GM12878 (cell line): Measurements from ENCODE around the gene HSPA12A. TPM values are rescaled to one million over a fixed set of nuclear protein-coding genes. Genes with fewer than 3 reads are reported as not detected.

Experiments used
- ATAC-seq: fragments of 200-7000 bp; cut with Tn5 transposase; 3 replicates; pipeline ENCODE4 v1.9.1; 2020; ENCODE audit warnings: mild to moderate bottlenecking, moderate library complexity
- BruUV-seq: library from RNA; stranded (reverse); fragments of 400-500 nt; replicated peaks from 2 replicates; lab custom pipeline; 2021; lab: Mats Ljungman, UMichigan
- CTCF ChIA-PET: fragments of 300-600 bp; sonication (Branson Sonifier 250); formaldehyde crosslinking; extraction: SDS; loops from one replicate; lab custom pipeline; 2021; ENCODE audit warnings: inconsistent platforms; lab: Yijun Ruan, JAX
- POLR2A ChIA-PET: fragments of 350-600 bp; formaldehyde crosslinking; extraction: SDS; loops from one replicate; lab custom pipeline; 2021; ENCODE audit warnings: inconsistent platforms; lab: Charles Lee
- RAD21 ChIA-PET: fragments of 300-600 bp; sonication (Branson Sonifier 250); formaldehyde crosslinking; loops from one replicate; lab custom pipeline; 2023; ENCODE audit warnings: antibody characterized with exemption; ENCODE audit not compliant: unreplicated experiment; lab: Charles Lee
- SMC1A ChIA-PET: fragments of 300-600 bp; sonication (Branson Sonifier 250); formaldehyde crosslinking; loops from one replicate; lab custom pipeline; 2023; ENCODE audit not compliant: unreplicated experiment, uncharacterized antibody; lab: Charles Lee
- DNase-seq: peaks from one replicate; pipeline ENCODE4 v3.0.0-alpha.2; 2011; ENCODE audit warnings: low read depth, low spot score
- FAIRE-seq: peaks from 3 replicates; lab custom pipeline; 2011; peaks lifted over from hg19 to GRCh38; lab: Jason Lieb, UNC
- H2AFZ ChIP-seq: 2 replicates; pipeline ENCODE4 v1.6.0; 2011; ENCODE audit warnings: low read depth, low read length, control low read depth; ENCODE audit not compliant: control insufficient read depth
- H3K27ac ChIP-seq: 2 replicates; pipeline ENCODE4 v1.5.1; 2011; ENCODE audit warnings: control low read depth; ENCODE audit not compliant: control insufficient read depth, insufficient read depth
- H3K27me3 ChIP-seq, 2 experiments: replicated peaks in 1 of 2; 2 replicates each; pipeline versions ENCODE4 v1.6.0 to v1.6.1; 2011; ENCODE audit warnings: low read length in 1 of 2; ENCODE audit not compliant: control insufficient read depth in 2 of 2, insufficient read depth in 2 of 2
- H3K36me3 ChIP-seq, 2 experiments: 2 replicates each; pipeline ENCODE4 v1.5.1; 2011; ENCODE audit warnings: low read length in 1 of 2; ENCODE audit not compliant: control insufficient read depth in 2 of 2, insufficient read depth in 2 of 2
- H3K4me1 ChIP-seq: 2 replicates; pipeline ENCODE4 v1.6.1; 2011; ENCODE audit warnings: mild to moderate bottlenecking, low read length, moderate library complexity, mixed read lengths; ENCODE audit not compliant: control insufficient read depth, insufficient read depth
- H3K4me2 ChIP-seq: 2 replicates; pipeline ENCODE4 v1.6.0; 2011; ENCODE audit warnings: control low read depth; ENCODE audit not compliant: control insufficient read depth, insufficient read depth
- H3K4me3 ChIP-seq: fragments of 200-600 bp; sonication (generic); 2 replicates; pipeline ENCODE4 v1.5.1; 2016
- H3K79me2 ChIP-seq: 2 replicates; pipeline ENCODE4 v1.6.0; 2011; ENCODE audit warnings: low read length; ENCODE audit not compliant: control insufficient read depth, insufficient read depth
- H3K9ac ChIP-seq: 2 replicates; pipeline ENCODE4 v1.8.0; 2011; ENCODE audit warnings: low read length, control low read depth, mixed read lengths; ENCODE audit not compliant: control insufficient read depth, insufficient read depth
- H3K9me3 ChIP-seq: replicated peaks from 3 replicates; pipeline ENCODE4 v1.5.1; 2011; ENCODE audit warnings: mild to moderate bottlenecking, low read length; ENCODE audit not compliant: control insufficient read depth, insufficient read depth
- H4K20me1 ChIP-seq: 2 replicates; pipeline ENCODE4 v1.6.0; 2011; ENCODE audit not compliant: control insufficient read depth, insufficient read depth
- ESRRA ChIP-seq: IDR thresholded peaks from 2 replicates; pipeline ENCODE4 v1.6.1; 2012; ENCODE audit warnings: mild to moderate bottlenecking, low read length, improper control_type of control experiment
- IRF5 ChIP-seq: fragments of 450-650 bp; IDR thresholded peaks from 2 replicates; pipeline ENCODE4 v1.6.1; 2017; ENCODE audit warnings: borderline replicate concordance
- NBN ChIP-seq: fragments of 450-650 bp; IDR thresholded peaks from 2 replicates; pipeline ENCODE4 v1.6.1; 2016
- NR2C1 ChIP-seq: fragments of 450-650 bp; IDR thresholded peaks from 2 replicates; pipeline ENCODE4 v1.6.1; 2017; ENCODE audit warnings: antibody characterized with exemption, mild to moderate bottlenecking, moderate library complexity
- RUNX3 ChIP-seq: IDR thresholded peaks from 2 replicates; pipeline ENCODE4 v1.6.1; 2012; ENCODE audit warnings: low read length, inconsistent platforms
- SUZ12 ChIP-seq: fragments of 200-600 bp; sonication (generic); IDR thresholded peaks from one replicate; pipeline ENCODE4 v1.6.1; 2018; ENCODE audit warnings: antibody characterized with exemption, mild to moderate bottlenecking; ENCODE audit not compliant: unreplicated experiment
- TCF3 ChIP-seq: IDR thresholded peaks from 2 replicates; pipeline ENCODE4 v1.6.1; 2012; ENCODE audit warnings: low read depth, mild to moderate bottlenecking, low read length, borderline replicate concordance; ENCODE audit not compliant: insufficient read depth
- ZNF217 ChIP-seq: fragments of 450-650 bp; IDR thresholded peaks from 2 replicates; pipeline ENCODE4 v1.6.1; 2017; ENCODE audit warnings: antibody characterized with exemption, mild to moderate bottlenecking
- WGBS: methylation state at CpG from one replicate; pipeline ENCODE4 v1.1.6; 2016; ENCODE audit warnings: low lambda C conversion rate; ENCODE audit not compliant: insufficient replicate concordance, insufficient coverage; ENCODE audit errors: missing lambda C conversion rate; 5-methylcytosine and 5-hydroxymethylcytosine counted together
- in situ Hi-C: fragments of 300-500 bp; cut with MboI; formaldehyde crosslinking; loops from 9 replicates; pipeline ENCODE4 v1.14.3; 2018; ENCODE audit warnings: mixed read lengths
- intact Hi-C: fragments of 100-400 bp; cut with micrococcal nuclease; formaldehyde crosslinking; loops from one replicate; pipeline ENCODE4 v1.14.2; 2022; ENCODE audit not compliant: unreplicated experiment
- polyA plus RNA-seq, 11 experiments: library from polyadenylated mRNA; depleted of rRNA in 4 of 11; unstranded in 6 of 11; stranded (reverse) in 5 of 11; fragments of >200 nt; fragmentation: Nextera tagmentation in 4 of 11; fragmentation: Illumina TruSeq in 1 of 11; extraction: Ambion mirVana in 4 of 11; extraction: Trizol in 1 of 11; gene quantifications; 1 replicate in 1 of 11; 2 replicates in 10 of 11; pipeline versions ENCODE4 v1.2.1 to v1.2.3, GENCODE V29; 2011 to 2016; ENCODE audit warnings: inconsistent platforms in 2 of 11, missing spikeins in 2 of 11, low read depth in 1 of 11
- total RNA-seq, 4 experiments: library from RNA; depleted of rRNA in 3 of 4; stranded (reverse); fragments of >200 nt in 3 of 4; fragmentation: Illumina TruSeq in 1 of 4; extraction: Trizol in 1 of 4; gene quantifications; 2 replicates each; pipeline versions ENCODE4 v1.2.1 to v1.2.3, GENCODE V29; 2013 to 2021

Gene HSPA12A
- total and polyA plus RNA-seq, 10 of the 15 experiments (the other 5 are each of a cell fraction or from before 2014, with no cell fraction given) = 0.90 to 20.2 (median 2.8) TPM

GRCh38 chr10:116743266-116744064, 1.1 kb upstream of the HSPA12A start:
- no peak overlapping the region for H3K4me3 ChIP-seq
- 54% methylated on average over 24 of the region's 24 CpGs for WGBS
- TF ChIP-seq ZNF217 = no peak
- TF ChIP-seq NBN = no peak
- no peak overlapping the region for H3K27ac ChIP-seq
- peaks cover 2 to 4% of the 10 kb centered on the region in 2 experiments for H3K27me3 ChIP-seq
- H3K9me3 ChIP-seq = no peaks in the 10 kb centered on the region
- in situ Hi-C loops (no loop called here), intact Hi-C loops (no loop called here)
- H3K79me2 ChIP-seq = no peaks in the 10 kb centered on the region
- ATAC-seq = no peak
- no peak for DNase-seq
- H4K20me1 ChIP-seq = no peaks in the 10 kb centered on the region
- ChIA-PET SMC1A (no interaction called here), POLR2A (no interaction called here), RAD21 (no interaction called here), CTCF (no interaction called here)
- no peaks in the 10 kb centered on the region for H3K36me3 ChIP-seq
- no TSS peak for BruUV-seq
- no peak for FAIRE-seq
- H2AFZ ChIP-seq = no peak overlapping the region
- H3K4me1 ChIP-seq = no peaks in the 10 kb centered on the region
- no peak overlapping the region for H3K9ac ChIP-seq
- H3K4me2 ChIP-seq = no peak overlapping the region; the same call in 1 of the 2 replicates

- in situ Hi-C loops = no loop called here
- H3K79me2 ChIP-seq = no peaks in the 10 kb centered on the region
- no peak overlapping the region for H3K27ac ChIP-seq
- peak overlapping the region; percentile 47; the same call in 1 of the 2 replicates for H3K4me3 ChIP-seq
- intact Hi-C loops = no loop called here
- ATAC-seq (no peak), DNase-seq (no peak), FAIRE-seq (no peak)
- peaks cover 2 to 4% of the 10 kb centered on the region in 2 experiments for H3K27me3 ChIP-seq
- peak overlapping the region; percentile 50; the same call in 1 of the 2 replicates for H3K4me2 ChIP-seq
- H3K36me3 ChIP-seq = no peaks in the 10 kb centered on the region
- no peak overlapping the region for H3K9ac ChIP-seq
- CTCF ChIA-PET = no interaction called here
- peak overlapping the region; percentile 65 for H2AFZ ChIP-seq
- SMC1A ChIA-PET = no interaction called here
- POLR2A ChIA-PET = interaction anchor here (0.7 kb wide), 1 partner anchor 649 kb away, joined by 3 read pairs; no protein-coding TSS in a partner anchor
- no peaks in the 10 kb centered on the region for H4K20me1 ChIP-seq
- no peak for TF ChIP-seq IRF5
- no peak for TF ChIP-seq ESRRA
- TF ChIP-seq NR2C1 = no peak
- TF ChIP-seq RUNX3 = no peak
- no peak for TF ChIP-seq ZNF217
- no peak for TF ChIP-seq TCF3
- peak; percentile 40 for TF ChIP-seq SUZ12
- no peaks in the 10 kb centered on the region for H3K9me3 ChIP-seq
- RAD21 ChIA-PET = no interaction called here
- BruUV-seq = no TSS peak
- no peaks in the 10 kb centered on the region for H3K4me1 ChIP-seq
- 31% methylated on average over 50 of the region's 93 CpGs for WGBS
Observed at GRCh38 chr10:116741391-116742351, 695 bp downstream of the HSPA12A start.
